Astrocyte of the cerebellum (primary cell): ENCODE measurements around the gene SLC16A9.
A peak's percentile ranks its signal among the peaks of the same experiment; 100 is the strongest.
"Not testable (repeated sequence)": the region's sequence is repeated elsewhere in the genome, so short reads cannot be mapped to it uniquely, and the experiment has no call there.

ENCODE experiments used
- DNase-seq: peaks from one replicate; pipeline ENCODE4 v3.0.0-alpha.2; 2011; ENCODE audit warnings: low read depth
- H3K4me3 ChIP-seq: 2 replicates; pipeline ENCODE4 v1.5.1; 2011; ENCODE audit warnings: mild to moderate bottlenecking, low read depth, low read length, moderate library complexity
- in situ Hi-C: cut with HindIII; loops from 2 replicates; pipeline ENCODE4 v1.10.0; 2017; ENCODE audit warnings: low sequenced_read_pairs
- TF ChIP-seq, protein P1 (sequence below): IDR thresholded peaks from 2 replicates; pipeline ENCODE4 v1.5.1; 2012; ENCODE audit warnings: low read length, low read depth, moderate library complexity, mild to moderate bottlenecking; ENCODE audit errors: missing control alignments

SLC16A9 gene

DNA sequence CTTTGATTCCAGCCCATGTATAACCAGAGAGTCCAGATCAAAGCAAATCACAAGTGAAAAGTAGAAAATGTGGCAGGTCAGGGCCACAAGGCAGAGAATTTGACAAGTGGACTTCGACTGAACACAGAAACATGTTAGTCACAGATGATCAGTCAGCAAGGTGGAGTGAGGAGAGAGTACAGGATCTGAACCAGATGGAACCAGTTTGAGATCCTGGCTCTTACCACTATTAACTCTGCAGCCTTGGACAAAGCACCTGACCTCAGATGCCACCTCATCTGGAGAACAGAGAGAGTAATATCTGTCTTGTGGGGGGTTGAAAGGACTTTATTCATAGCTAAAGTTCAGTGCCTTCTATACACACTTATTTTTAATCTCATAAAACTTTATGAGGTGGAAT is 39.2 kb upstream of the SLC16A9 start:
- H3K4me3 ChIP-seq = no peak overlapping the region
- no peak for DNase-seq
- in situ Hi-C loops = no loop called here
- TF ChIP-seq, protein P1, sequence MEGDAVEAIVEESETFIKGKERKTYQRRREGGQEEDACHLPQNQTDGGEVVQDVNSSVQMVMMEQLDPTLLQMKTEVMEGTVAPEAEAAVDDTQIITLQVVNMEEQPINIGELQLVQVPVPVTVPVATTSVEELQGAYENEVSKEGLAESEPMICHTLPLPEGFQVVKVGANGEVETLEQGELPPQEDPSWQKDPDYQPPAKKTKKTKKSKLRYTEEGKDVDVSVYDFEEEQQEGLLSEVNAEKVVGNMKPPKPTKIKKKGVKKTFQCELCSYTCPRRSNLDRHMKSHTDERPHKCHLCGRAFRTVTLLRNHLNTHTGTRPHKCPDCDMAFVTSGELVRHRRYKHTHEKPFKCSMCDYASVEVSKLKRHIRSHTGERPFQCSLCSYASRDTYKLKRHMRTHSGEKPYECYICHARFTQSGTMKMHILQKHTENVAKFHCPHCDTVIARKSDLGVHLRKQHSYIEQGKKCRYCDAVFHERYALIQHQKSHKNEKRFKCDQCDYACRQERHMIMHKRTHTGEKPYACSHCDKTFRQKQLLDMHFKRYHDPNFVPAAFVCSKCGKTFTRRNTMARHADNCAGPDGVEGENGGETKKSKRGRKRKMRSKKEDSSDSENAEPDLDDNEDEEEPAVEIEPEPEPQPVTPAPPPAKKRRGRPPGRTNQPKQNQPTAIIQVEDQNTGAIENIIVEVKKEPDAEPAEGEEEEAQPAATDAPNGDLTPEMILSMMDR = no peak

DNA sequence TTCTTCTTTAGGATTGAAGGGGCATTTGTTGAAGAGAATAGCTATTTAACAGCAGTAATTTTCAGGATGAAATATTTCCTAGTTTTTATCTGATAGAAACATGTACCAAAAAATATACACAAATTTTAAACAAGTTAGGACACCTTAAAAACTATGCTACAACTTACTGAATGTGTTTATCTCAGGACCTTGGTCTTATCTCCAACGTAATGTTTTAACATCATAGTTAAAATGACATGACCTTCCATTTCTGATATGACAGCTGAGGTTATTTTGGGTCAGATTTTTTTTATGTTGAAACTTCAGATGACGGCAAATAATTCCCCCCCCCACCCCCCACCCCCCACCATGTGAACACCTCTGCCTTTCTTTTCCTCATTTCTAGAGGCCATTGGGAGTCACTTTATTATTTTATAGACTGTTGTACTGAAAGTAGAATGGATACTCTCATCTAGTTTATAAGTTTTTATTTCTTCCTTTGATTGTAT is 35.6 kb upstream of the SLC16A9 start:
- no peak overlapping the region for H3K4me3 ChIP-seq
- DNase-seq = no peak
- in situ Hi-C loops = no loop called here
- TF ChIP-seq, protein P1 = no peak

DNA sequence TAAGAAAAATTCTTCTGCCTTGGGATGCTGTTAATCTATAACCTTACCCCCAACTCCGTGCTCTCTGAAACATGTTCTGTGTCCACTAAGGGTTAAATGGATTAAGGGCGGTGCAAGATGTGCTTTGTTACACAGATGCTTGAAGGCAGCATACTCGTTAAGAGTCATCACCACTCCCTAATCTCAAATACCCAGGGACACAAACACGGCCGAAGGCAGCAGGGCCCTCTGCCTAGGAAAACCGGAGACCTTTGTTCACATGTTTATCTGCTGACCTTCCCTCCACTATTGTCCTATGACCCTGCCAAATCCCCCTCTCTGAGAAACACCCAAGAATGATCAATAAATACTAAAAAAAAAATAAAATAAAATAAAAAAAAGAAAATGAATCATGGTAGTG is 35.1 kb upstream of the SLC16A9 start:
- H3K4me3 ChIP-seq, DNase-seq, in situ Hi-C loops: not testable (repeated sequence)

DNA sequence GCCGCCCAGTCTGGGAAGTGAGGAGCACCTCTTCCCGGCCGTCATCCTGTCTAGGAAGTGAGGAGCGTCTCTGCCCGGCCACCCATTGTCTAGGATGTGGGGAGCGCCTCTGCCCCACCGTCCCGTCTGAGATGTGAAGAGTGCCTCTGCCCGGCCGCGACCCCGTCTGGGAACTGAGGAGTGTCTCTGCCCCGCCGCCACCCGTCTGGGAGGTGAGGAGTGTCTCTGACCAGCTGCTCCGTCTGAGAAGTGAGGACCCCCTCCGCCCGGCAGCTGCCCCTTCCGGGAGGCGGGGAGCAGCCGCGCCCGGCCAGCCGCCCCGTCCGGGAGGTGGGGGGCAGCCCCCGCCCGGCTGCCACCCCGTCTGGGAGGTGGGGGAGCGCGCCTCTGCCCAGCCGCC is 34.5 kb upstream of the SLC16A9 start:
- H3K4me3 ChIP-seq, DNase-seq, in situ Hi-C loops: not testable (repeated sequence)

DNA sequence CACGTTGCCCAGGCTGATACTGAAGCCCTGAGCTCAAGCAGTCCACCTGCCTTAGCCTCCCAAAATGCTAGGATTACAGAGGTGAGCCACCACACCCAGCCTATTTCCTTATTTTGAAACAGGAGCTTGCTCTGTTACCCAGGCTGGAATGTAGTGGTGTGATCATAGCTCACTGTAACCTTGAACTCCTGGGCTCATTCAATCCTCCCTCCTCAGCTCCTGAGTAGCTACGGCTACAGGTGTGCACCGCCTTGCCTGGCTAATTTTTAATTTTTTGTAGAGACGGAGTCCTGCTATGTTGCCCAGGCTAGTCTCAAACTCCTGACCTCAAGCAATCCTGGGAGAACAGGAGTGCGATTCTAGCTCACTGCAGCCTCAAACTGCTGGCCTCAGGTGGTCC is 31.9 kb upstream of the SLC16A9 start:
- no peak overlapping the region for H3K4me3 ChIP-seq
- no peak for DNase-seq
- TF ChIP-seq, protein P1 = no peak
- in situ Hi-C loops = no loop called here

DNA sequence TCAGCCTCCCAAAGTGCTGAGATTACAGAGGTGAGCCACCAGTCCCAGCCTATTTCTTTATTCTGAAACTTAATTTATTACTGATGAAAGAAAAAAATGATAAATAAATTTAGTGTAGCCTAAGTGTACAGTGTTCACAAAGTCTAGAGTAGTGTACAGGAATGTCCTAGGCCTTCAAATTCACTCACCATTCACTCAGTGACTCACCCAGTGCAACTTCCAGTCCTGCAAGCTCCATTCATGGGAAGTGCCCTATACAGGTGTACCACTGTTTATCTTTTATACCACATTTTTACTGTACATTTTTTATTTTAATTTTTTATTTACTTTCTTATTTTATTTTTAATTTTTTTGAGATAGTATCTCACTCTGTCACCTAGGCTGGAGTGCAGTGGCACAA is 31.4 kb upstream of the SLC16A9 start:
- in situ Hi-C loops = no loop called here
- TF ChIP-seq, protein P1 = no peak
- no peak for DNase-seq
- no peak overlapping the region for H3K4me3 ChIP-seq

DNA sequence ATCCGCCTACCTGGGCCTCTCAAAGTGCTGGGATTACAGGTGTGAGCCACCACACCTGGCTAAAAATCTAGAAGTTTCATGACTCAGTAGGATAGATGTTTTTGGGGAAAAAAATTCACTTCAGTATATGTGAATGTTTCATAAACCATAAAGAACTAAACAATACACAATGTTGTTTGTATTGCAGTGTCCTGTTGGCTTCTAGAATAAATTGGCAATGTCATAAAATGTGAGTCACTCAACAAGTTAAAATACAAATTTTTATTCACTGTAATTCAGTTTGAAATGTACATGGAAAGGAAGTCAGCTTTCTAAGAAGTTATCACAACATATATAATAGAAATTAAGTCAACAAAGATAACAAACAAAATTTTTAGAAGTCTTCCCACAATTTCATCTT is 27.1 kb upstream of the SLC16A9 start:
- no peak for DNase-seq
- H3K4me3 ChIP-seq = no peak overlapping the region
- in situ Hi-C loops = no loop called here
- TF ChIP-seq, protein P1 = no peak

DNA sequence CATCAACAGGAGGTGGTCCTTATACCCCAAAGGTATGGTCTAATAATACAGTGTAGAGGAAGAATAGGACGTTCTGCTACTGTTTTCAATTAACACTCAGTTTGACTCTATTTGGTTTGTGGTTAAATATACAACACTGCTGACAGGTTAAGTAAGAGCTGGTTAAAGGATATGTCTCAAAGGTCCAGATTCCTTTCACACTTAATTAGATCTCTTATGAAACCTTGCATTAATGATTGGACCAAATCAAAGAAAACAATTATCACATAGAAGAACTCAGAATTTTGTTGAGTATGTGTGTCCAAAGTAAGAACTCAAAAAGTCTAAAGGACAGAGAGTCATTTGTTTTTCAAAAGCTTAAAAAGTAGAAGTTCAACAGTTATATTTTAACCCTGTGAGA is 25.6 kb upstream of the SLC16A9 start:
- peak; percentile 8 for DNase-seq
- in situ Hi-C loops = no loop called here
- TF ChIP-seq, protein P1 = no peak
- H3K4me3 ChIP-seq = no peak overlapping the region
